Measurements from ENCODE around the gene SAMD3.

- TF ChIP-seq CTCF (conservative IDR thresholded peaks at IDR 0.05; ENCODE audit: low read length) (no peak), EZH2phosphoT487 (IDR thresholded peaks at IDR 0.05; ENCODE audit: borderline replicate concordance, low read depth, low read length) (no peak)
Measured at GRCh38 chr6:130111031-130111430, 111.7 kb downstream of the SAMD3 start.

All from OCI-LY7 (cell line).